Pancreas (tissue), 10 donors: ENCODE measurements around the gene UROS. TPM values are rescaled to one million over a fixed set of nuclear protein-coding genes. Genes with fewer than 3 reads are reported as not detected.

ENCODE experiments used
- ATAC-seq, 4 donors: fragments of 200-7000 bp; cut with Tn5 transposase; one replicate each; pipeline versions ENCODE4 v1.8.0 to v1.9.1; 2020; ENCODE audit warnings: mild to moderate bottlenecking in 4 of 4, moderate library complexity in 4 of 4
- DNase-seq, 6 donors: peaks; one replicate each; pipeline ENCODE4 v3.0.0-alpha.2; 2020
- FAIRE-seq: peaks from 2 replicates; lab custom pipeline; 2012; peaks lifted over from hg19 to GRCh38; lab: Jason Lieb, UNC
- H3K27ac ChIP-seq, 4 donors: fragments of 200-600 bp; sonication (generic); 1 replicate in 3 of 4; 2 replicates in 1 of 4; pipeline versions ENCODE4 v1.5.0 to v1.8.0; 2020
- H3K27me3 ChIP-seq, 4 donors: fragments of 200-600 bp; one replicate each; pipeline ENCODE4 v1.8.0; 2021
- H3K36me3 ChIP-seq, 3 donors: fragments of 200-600 bp; sonication (generic) in 1 of 3; one replicate each; pipeline versions ENCODE4 v1.5.0 to v1.8.0; 2020 to 2021
- H3K4me1 ChIP-seq, 3 donors: fragments of 200-600 bp; one replicate each; pipeline ENCODE4 v1.8.0; 2021
- H3K4me3 ChIP-seq, 4 donors: fragments of 200-600 bp; sonication (generic) in 2 of 4; one replicate each; pipeline versions ENCODE4 v1.5.0 to v1.8.0; 2020 to 2021
- H3K9me3 ChIP-seq, 4 donors: fragments of 200-600 bp; one replicate each; pipeline ENCODE4 v1.8.0; 2021
- CTCF ChIP-seq, 4 donors: fragments of 200-600 bp; sonication (generic) in 3 of 4; IDR thresholded peaks; one replicate each; pipeline versions ENCODE4 v1.5.0 to v1.8.0; 2021; ENCODE audit warnings: antibody characterized with exemption in 4 of 4
- WGBS, 2 donors: extraction: QIAGEN DNeasy Blood & Tissue Kit; methylation state at CpG; one replicate each; pipeline ENCODE4 v1.1.7; 2013; 5-methylcytosine and 5-hydroxymethylcytosine counted together
- intact Hi-C, 3 donors: fragments of 100-400 bp; cut with DNase I; formaldehyde crosslinking; loops; one replicate each; pipeline versions ENCODE4 v1.11.1 to v1.14.2; 2022
- polyA plus RNA-seq, 2 donors: library from polyadenylated mRNA; stranded (reverse); fragments of 200-250 nt; gene quantifications; one replicate each; pipeline ENCODE4 v1.2.3, GENCODE V29; 2013
- total RNA-seq, 6 donors: library from RNA; stranded (reverse); fragmentation: NEBNext Ultra II Directional in 4 of 6; extraction: Animal tissue kit (Norgen Biotek cat#: 25700) in 4 of 6; gene quantifications; one replicate each; pipeline versions ENCODE4 v1.2.1 to v1.2.4, GENCODE V29; 2021 to 2023
- donor health status: healthy with polysubstance abuse.
- donor health status: DM: no; HTN: no; CAD: no; lungs with moderate emphysema.
- donor health status: DM: no; HTN: no; CAD: no.
- donor health status: control.
- donor health status: control.
- donor health status: Bipolar disorder and iron deficiency.
- donor health status: DM: yes; HTN: yes; CAD: no.
- donor health status: DM: no; HTN: no; CAD: no.
- donor health status: DM: no; HTN: no; CAD: no.
- donor health status: DM: yes; HTN: yes; CAD: no.

The UROS gene
- total and polyA plus RNA-seq, 8 donors = 12.8 to 34.4 (median 19.0) TPM

GRCh38 chr10:125762692-125763648 lies 60.1 kb downstream of the UROS start:
- no peak for FAIRE-seq
- no peak for TF ChIP-seq CTCF (IDR thresholded peaks at IDR 0.05)
- ATAC-seq = no peak
- 93% methylated on average over 24 of the region's 24 CpGs for whole genome bisulfite sequencing, 2 donors
- no peak overlapping the region for H3K4me3 ChIP-seq
- H3K27ac ChIP-seq = no peak overlapping the region
- no peak for DNase-seq
- H3K36me3 ChIP-seq = peaks cover 0 to 37% (median 15%) of the 10 kb centered on the region in 3 donors
- H3K4me1 ChIP-seq = peaks cover 4 to 14% (median 12%) of the 10 kb centered on the region in 3 donors
- no peaks in the 10 kb centered on the region for H3K9me3 ChIP-seq
- H3K27me3 ChIP-seq = no peaks in the 10 kb centered on the region
- intact Hi-C loops = no loop called here

GRCh38 chr10:125761961-125762360 lies 61.1 kb downstream of the UROS start:
- FAIRE-seq = no peak
- no peaks in the 10 kb centered on the region for H3K9me3 ChIP-seq
- H3K4me1 ChIP-seq = peaks cover 0 to 10% (median 9%) of the 10 kb centered on the region in 3 donors
- H3K27ac ChIP-seq = no peak overlapping the region
- WGBS, 2 donors = 85 to 95% methylated on average over 1 of the region's 1 CpG
- ATAC-seq = no peak
- intact Hi-C loops = no loop called here
- DNase-seq = no peak
- TF ChIP-seq CTCF (IDR thresholded peaks at IDR 0.05) = no peak
- H3K27me3 ChIP-seq = no peaks in the 10 kb centered on the region
- no peak overlapping the region for H3K4me3 ChIP-seq
- peaks cover 0 to 37% (median 15%) of the 10 kb centered on the region in 3 donors for H3K36me3 ChIP-seq

GRCh38 chr10:125757742-125758141 lies 65.3 kb downstream of the UROS start:
- DNase-seq = no peak
- Histone ChIP-seq H3K9me3 (no peaks in the 10 kb centered on the region), H3K4me3 (no peak overlapping the region), H3K36me3 (peaks cover 0 to 28% (median 17%) of the 10 kb centered on the region in 3 donors), H3K27ac (no peak overlapping the region), H3K4me1 (peaks cover 0 to 6% (median 0%) of the 10 kb centered on the region in 3 donors), H3K27me3 (no peaks in the 10 kb centered on the region)
- no peak for TF ChIP-seq CTCF (IDR thresholded peaks at IDR 0.05)
- ATAC-seq = no peak
- 95 to 98% methylated on average over 4 of the region's 4 CpGs for whole genome bisulfite sequencing, 2 donors
- FAIRE-seq = no peak
- intact Hi-C loops = no loop called here

GRCh38 chr10:125756853-125757487 lies 66.1 kb downstream of the UROS start:
- Histone ChIP-seq H3K4me3 (no peak overlapping the region), H3K36me3 (peaks cover 0 to 30% (median 17%) of the 10 kb centered on the region in 3 donors), H3K27ac (no peak overlapping the region), H3K9me3 (no peaks in the 10 kb centered on the region), H3K27me3 (no peaks in the 10 kb centered on the region), H3K4me1 (peaks cover 0 to 6% (median 0%) of the 10 kb centered on the region in 3 donors)
- TF ChIP-seq CTCF (IDR thresholded peaks at IDR 0.05) = no peak
- no peak for FAIRE-seq
- no peak for ATAC-seq
- 77 to 81% methylated on average over 5 of the region's 5 CpGs for WGBS, 2 donors
- intact Hi-C loops = no loop called here
- no peak for DNase-seq
